GM12801 (cell line): ENCODE results near the gene CALN1.

Experiments used
- CTCF ChIP-seq: IDR thresholded peaks from one replicate; pipeline ENCODE4 v1.5.1; 2011; ENCODE audit warnings: control low read depth; ENCODE audit not compliant: insufficient read length; ENCODE audit errors: extremely low read depth

Gene CALN1

DNA sequence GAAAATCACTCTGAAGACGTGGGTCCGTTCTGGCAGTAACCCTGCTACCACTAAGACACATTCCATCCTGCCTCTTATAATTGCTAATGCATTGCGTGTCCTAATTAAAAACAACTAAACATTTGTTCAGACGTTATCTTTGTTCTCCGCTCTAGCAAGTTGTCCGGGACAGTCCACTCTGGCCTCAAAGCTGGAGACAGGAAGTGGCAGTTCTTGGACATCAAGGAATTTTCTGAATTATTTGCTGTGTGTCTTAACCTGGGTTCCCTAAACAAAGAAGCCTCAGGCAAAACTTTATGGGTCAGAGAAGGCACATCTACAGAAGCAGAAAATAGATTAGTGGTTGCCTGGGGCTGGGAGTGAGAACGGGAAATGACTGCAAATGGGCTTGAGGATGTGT, 199.1 kb downstream of the CALN1 start:
- no peak for TF ChIP-seq CTCF

DNA sequence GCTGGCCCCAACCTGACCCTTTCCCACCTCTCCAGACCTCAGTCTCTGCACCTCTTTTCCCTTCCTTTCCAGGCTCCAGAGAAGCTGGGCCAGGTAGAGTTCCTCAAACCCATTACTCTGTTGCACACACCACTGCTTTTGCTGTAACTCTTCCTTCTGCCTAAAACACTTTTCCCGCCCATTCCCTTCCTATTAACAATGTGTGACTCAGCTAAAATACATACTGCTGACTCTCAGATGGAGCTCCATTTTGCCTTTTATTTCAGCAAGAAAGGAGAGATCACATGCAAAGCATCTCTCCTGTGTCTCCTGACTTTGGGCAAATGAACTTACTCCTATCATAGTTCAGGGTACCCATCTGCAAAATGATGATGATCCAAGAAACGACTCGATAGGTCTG, 201.0 kb downstream of the CALN1 start:
- TF ChIP-seq CTCF: no peak

GRCh38 chr7:72196176-72196575, 216.0 kb downstream of the CALN1 start:
- no peak for TF ChIP-seq CTCF

GRCh38 chr7:72190919-72191318, 221.2 kb downstream of the CALN1 start:
- no peak for TF ChIP-seq CTCF

- no peak for TF ChIP-seq CTCF
These were observed 222.0 kb downstream of the CALN1 start for GRCh38 chr7:72190146-72190545.

DNA sequence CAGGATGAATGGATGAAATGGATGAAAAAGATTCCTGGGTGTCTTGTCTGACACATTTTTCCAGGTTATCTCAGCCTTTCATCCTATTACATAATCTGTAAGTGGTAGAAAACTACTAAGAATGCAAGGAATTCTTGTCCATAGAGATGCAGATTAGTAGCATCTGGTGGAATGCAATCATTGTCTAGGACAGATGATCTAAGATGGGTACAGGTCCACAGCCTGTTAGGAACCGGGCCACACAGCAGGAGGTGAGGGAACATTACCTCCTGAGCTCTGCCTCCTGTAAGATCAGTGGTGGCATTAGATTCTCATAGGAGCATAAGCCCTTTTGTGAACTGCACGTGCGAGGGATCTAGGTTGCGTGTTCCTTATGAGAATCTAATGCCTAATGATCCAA, 225.0 kb downstream of the CALN1 start:
- TF ChIP-seq CTCF: no peak

DNA sequence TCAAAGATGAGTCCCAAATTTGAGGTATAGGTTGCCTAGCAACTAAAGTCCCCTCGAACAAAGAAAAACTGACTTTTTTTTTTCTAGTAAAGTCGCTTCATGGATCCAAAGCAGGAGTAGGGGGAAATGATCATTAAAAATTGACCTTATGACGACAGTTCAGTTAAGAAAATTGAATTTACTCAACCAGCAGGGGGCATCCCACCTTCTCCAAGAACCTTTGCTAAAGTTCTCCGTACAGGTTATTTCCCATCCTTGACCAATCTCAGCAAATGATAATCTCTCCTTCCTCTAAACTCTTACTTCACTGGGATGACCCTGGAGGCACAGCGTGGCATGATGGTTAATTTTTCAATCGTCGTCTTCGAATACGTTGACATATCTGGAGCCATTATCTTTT, 228.3 kb downstream of the CALN1 start:
- TF ChIP-seq CTCF: no peak

GRCh38 chr7:72182036-72182435, 230.1 kb downstream of the CALN1 start:
- no peak for TF ChIP-seq CTCF
